Endodermal cell (in vitro differentiated cells): ENCODE measurements around the gene OLFM4. TPM values are rescaled to one million over a fixed set of nuclear protein-coding genes. Genes with fewer than 3 reads are reported as not detected.

Source experiments
- DNase-seq: peaks from one replicate; pipeline ENCODE4 v3.0.0-alpha.2; 2017
- H3K27ac ChIP-seq: 2 replicates; pipeline ENCODE4 v1.5.1; 2013; ENCODE audit warnings: mild to moderate bottlenecking, low read depth, low read length, moderate library complexity
- H3K27me3 ChIP-seq: 2 replicates; pipeline ENCODE4 v1.6.1; 2013; ENCODE audit warnings: mild to moderate bottlenecking, low read length, moderate library complexity; ENCODE audit not compliant: insufficient read depth, control insufficient read depth, poor library complexity, severe bottlenecking
- H3K36me3 ChIP-seq: 2 replicates; pipeline ENCODE4 v1.7.0; 2013; ENCODE audit warnings: mild to moderate bottlenecking, low read length, moderate library complexity; ENCODE audit not compliant: control insufficient read depth, insufficient read depth
- H3K4me1 ChIP-seq: one replicate; pipeline ENCODE4 v1.7.0; 2013; ENCODE audit warnings: low read length; ENCODE audit not compliant: control insufficient read depth, insufficient read depth
- H3K4me3 ChIP-seq: 2 replicates; pipeline ENCODE4 v1.5.1; 2013; ENCODE audit warnings: mild to moderate bottlenecking, low read length, moderate library complexity
- H3K9ac ChIP-seq: 2 replicates; pipeline ENCODE4 v1.6.1; 2013; ENCODE audit warnings: mild to moderate bottlenecking, low read length, moderate library complexity; ENCODE audit not compliant: poor library complexity, severe bottlenecking; ENCODE audit errors: extremely low read depth
- H3K9me3 ChIP-seq: 2 replicates; pipeline ENCODE4 v1.6.1; 2013; ENCODE audit warnings: mild to moderate bottlenecking, low read length, moderate library complexity; ENCODE audit not compliant: control insufficient read depth
- H3K27ac Mint-ChIP-seq: 2 replicates; pipeline ENCODE4 v1.8.0; 2020; ENCODE audit warnings: mixed read lengths
- H3K27me3 Mint-ChIP-seq: 2 replicates; pipeline ENCODE4 v1.8.0; 2021; ENCODE audit warnings: mild to moderate bottlenecking, mixed read lengths; ENCODE audit not compliant: insufficient read depth
- H3K36me3 Mint-ChIP-seq: 2 replicates; pipeline ENCODE4 v1.8.0; 2020; ENCODE audit warnings: low read depth, mixed read lengths
- H3K4me1 Mint-ChIP-seq: 2 replicates; pipeline ENCODE4 v1.8.0; 2020; ENCODE audit warnings: mixed read lengths
- H3K4me3 Mint-ChIP-seq: 2 replicates; pipeline ENCODE4 v1.8.0; 2020; ENCODE audit warnings: mild to moderate bottlenecking, moderate library complexity, mixed read lengths
- H3K9me3 Mint-ChIP-seq: 2 replicates; pipeline ENCODE4 v1.8.0; 2020; ENCODE audit warnings: mild to moderate bottlenecking, mixed read lengths
- CTCF ChIP-seq: fragments of 200-600 bp; sonication (generic); conservative IDR thresholded peaks from 2 replicates; pipeline ENCODE4 v1.5.0; 2021; ENCODE audit warnings: antibody characterized with exemption, mild to moderate bottlenecking
- WGBS, 2 experiments: methylation state at CpG; one replicate each; pipeline versions ENCODE4 v1.1.5 to v1.1.7; 2013; ENCODE audit warnings: missing lambda C conversion rate in 2 of 2, mixed read lengths in 1 of 2; ENCODE audit not compliant: insufficient coverage in 1 of 2, insufficient read length in 1 of 2; 5-methylcytosine and 5-hydroxymethylcytosine counted together
- total RNA-seq, 2 donors: library from RNA; stranded (reverse); fragmentation: NEBNext Ultra II Directional in 1 of 2; extraction: Animal tissue kit (Norgen Biotek cat#: 25700) in 1 of 2; gene quantifications; 2 replicates in 1 of 2; 3 replicates in 1 of 2; pipeline ENCODE4 v1.2.1, GENCODE V29; 2021

Gene OLFM4
- total RNA-seq, 2 donors from 2014 or later = not detected

- TF ChIP-seq CTCF = no peak
- H3K4me1 ChIP-seq = no peaks in the 10 kb centered on the region
- Mint-ChIP-seq H3K27ac (no peak overlapping the region), H3K4me3 (no peak overlapping the region), H3K9me3 (peaks cover 9% of the 10 kb centered on the region), H3K27me3 (no peaks in the 10 kb centered on the region), H3K4me1 (peaks cover 12% of the 10 kb centered on the region), H3K36me3 (no peaks in the 10 kb centered on the region)
- DNase-seq = peak; percentile 48
- H3K36me3 ChIP-seq = no peaks in the 10 kb centered on the region
- H3K9ac ChIP-seq = no peak overlapping the region
- no peak overlapping the region for H3K27ac ChIP-seq
- H3K9me3 ChIP-seq = no peaks in the 10 kb centered on the region
- no peaks in the 10 kb centered on the region for H3K27me3 ChIP-seq
- H3K4me3 ChIP-seq = no peak overlapping the region
- WGBS, 2 experiments = 77 to 83% methylated on average over 2 to 6 of the region's 6 CpGs
Observed at GRCh38 chr13:53075356-53076041, 46.9 kb downstream of the OLFM4 start.

- H3K9ac ChIP-seq = no peak overlapping the region
- H3K9me3 Mint-ChIP-seq = peaks cover 9% of the 10 kb centered on the region
- peaks cover 3% of the 10 kb centered on the region for H3K4me1 Mint-ChIP-seq
- H3K27me3 ChIP-seq = no peaks in the 10 kb centered on the region
- H3K4me1 ChIP-seq = no peaks in the 10 kb centered on the region
- no peak overlapping the region for H3K4me3 ChIP-seq
- H3K9me3 ChIP-seq = no peaks in the 10 kb centered on the region
- H3K27ac Mint-ChIP-seq = no peak overlapping the region
- no peak for TF ChIP-seq CTCF
- no peak overlapping the region for H3K4me3 Mint-ChIP-seq
- DNase-seq = no peak
- H3K36me3 Mint-ChIP-seq = no peaks in the 10 kb centered on the region
- no peak overlapping the region for H3K27ac ChIP-seq
- no peaks in the 10 kb centered on the region for H3K36me3 ChIP-seq
- no peaks in the 10 kb centered on the region for H3K27me3 Mint-ChIP-seq
- WGBS, 2 experiments = 83 to 86% methylated on average over 5 to 7 of the region's 8 CpGs
Observed at GRCh38 chr13:53079691-53080090, 51.1 kb downstream of the OLFM4 start.

- Mint-ChIP-seq H3K27me3 (peaks cover 2% of the 10 kb centered on the region), H3K36me3 (no peaks in the 10 kb centered on the region), H3K4me3 (no peak overlapping the region), H3K9me3 (peaks cover 4% of the 10 kb centered on the region), H3K4me1 (no peaks in the 10 kb centered on the region), H3K27ac (no peak overlapping the region)
- 100% methylated on average over 1 to 2 of the region's 3 CpGs for whole genome bisulfite sequencing, 2 experiments
- Histone ChIP-seq H3K9me3 (no peaks in the 10 kb centered on the region), H3K36me3 (no peaks in the 10 kb centered on the region), H3K9ac (no peak overlapping the region), H3K27me3 (no peaks in the 10 kb centered on the region), H3K4me1 (no peaks in the 10 kb centered on the region), H3K27ac (no peak overlapping the region), H3K4me3 (no peak overlapping the region)
- TF ChIP-seq CTCF = no peak
- no peak for DNase-seq
Observed at GRCh38 chr13:53088871-53089270, 60.3 kb downstream of the OLFM4 start.
